GM19372 (cell line): Measurements from ENCODE around the gene RPL29.

Experiments
- ATAC-seq: cut with Tn5 transposase; IDR thresholded peaks from one replicate; pipeline ENCODE4 v1.9.1; 2021; ENCODE audit warnings: mild to moderate bottlenecking, low read depth, moderate library complexity; ENCODE audit not compliant: unreplicated experiment

Gene RPL29

DNA sequence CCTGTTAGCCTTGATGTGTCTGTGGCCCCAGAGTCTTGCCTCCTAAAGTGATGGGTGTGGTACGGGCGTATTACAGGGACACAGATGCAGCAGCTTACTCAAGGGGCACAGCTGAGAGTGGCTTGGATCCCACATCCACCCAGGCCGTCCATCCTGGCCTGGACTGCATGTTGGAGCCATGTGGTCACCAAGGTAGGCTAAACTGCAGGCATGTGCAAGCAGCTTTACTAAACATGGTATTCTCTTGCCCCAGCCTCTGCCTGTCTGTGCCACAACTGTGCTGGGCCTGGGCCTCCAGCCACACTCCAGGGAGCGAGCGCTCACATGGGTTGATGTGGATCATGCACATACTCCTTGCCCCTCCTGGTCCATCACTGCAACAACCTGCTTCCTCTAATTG lies 46.6 kb downstream of the RPL29 start:
- ATAC-seq, result no peak

DNA sequence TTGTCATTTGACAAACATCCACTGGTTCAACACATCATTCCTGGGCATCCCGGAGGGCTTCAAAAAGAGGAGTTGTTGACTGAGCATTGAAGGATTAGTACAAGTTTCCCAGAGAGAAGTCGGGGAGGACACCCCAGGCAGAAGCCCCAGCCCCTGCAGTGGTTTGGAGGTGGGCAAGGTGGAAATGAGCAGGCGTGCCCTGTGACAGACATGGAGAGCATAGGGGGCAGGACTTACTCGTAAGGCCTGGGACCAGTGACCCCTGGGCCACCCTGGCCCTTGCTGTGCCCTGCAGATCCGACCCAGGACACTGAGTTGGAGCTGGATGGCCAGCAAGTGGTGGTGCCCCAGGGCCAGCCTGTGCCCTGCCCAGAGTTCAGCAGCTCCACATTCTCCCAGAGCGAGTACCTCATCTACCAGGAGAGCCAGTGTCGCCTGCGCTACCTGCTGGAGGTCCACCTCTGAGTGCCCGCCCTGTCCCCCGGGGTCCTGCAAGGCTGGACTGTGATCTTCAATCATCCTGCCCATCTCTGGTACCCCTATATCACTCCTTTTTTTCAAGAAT lies 47.6 kb downstream of the RPL29 start:
- ATAC-seq, result no peak

DNA sequence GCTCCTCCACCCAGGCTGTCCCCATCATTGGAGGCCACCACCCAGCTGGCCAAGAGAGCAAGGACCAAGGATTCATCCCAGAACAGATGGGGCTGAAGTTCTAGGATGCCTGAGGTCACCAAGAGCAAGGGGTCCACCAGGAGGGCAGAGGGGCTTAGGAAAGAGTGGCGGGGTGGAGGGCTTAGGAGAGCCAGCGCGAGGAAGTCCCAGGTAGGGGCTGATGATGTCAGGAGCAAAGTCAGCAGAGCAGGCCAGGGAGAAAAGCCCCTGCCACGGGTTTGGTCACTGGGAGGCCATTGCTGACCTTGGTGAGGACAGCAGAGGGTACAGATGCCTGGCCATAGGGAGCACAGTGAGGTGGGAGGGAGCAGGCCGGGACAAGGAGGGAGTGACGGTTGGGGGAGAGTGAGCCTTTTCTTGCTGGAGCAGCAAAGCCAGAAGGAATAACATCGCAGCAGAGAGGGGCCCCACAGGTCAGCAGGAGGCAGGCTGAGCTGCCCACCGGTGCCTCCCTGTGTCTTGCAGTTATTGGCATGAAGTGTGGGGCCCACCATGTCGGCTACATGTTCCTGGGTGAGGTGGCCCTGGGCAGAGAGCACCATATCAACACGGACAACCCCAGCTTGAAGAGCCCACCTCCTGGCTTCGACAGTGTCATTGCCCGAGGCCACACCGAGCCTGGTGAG lies 48.3 kb downstream of the RPL29 start:
- no peak for ATAC-seq

DNA sequence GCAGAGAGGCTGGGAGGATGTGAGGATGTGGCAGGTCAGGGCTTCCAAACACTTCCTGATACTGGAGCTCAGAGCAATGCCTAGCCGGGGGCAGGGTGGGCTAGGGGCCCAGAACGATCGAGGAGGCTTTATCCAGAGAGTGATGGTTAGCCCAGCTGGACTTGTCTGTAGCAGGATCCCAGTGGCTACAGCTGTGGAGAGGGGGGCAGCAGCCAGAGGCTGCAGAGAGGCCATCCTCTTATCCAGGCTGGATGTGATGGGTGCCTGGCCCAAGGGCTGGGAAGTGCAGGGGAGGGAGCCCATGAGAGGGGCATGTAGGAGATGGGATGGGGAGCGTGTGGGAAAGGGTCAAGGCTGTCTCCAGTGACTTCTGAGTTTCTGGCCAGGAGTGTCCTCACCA lies 48.9 kb downstream of the RPL29 start:
- no peak for ATAC-seq

DNA sequence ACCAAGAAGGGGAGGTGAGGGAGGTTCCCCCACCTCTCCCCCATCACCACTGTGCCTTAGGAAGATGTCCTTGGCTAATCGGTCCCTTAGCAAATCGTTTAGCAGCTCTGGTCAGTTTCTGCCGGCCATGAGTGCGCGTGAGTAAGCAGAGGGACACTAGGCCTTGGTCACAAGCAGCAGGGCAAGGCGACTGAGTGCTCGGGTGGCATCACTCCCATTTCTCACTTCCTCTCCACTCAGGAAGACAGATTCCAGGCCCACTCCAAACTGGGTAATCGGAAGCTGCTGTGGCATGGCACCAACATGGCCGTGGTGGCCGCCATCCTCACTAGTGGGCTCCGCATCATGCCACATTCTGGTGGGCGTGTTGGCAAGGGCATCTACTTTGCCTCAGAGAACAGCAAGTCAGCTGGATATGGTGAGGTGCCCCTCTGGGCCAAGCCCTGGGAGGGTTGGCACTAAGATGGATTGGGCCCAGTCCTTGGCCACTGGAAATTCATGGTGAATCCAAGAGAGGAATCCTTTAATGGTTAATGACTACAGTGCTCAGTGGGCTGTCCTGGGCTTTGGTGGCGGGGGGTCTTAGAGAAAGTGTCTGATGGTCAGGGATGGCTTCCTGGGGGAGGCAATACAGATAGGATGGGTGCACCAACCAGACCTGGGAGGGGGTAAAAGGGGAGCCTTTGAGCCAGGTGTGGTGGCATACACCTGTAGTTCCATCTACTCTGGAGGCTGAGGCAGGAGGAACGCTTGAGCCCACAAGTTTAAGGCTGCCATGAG lies 49.6 kb downstream of the RPL29 start:
- no peak for ATAC-seq

DNA sequence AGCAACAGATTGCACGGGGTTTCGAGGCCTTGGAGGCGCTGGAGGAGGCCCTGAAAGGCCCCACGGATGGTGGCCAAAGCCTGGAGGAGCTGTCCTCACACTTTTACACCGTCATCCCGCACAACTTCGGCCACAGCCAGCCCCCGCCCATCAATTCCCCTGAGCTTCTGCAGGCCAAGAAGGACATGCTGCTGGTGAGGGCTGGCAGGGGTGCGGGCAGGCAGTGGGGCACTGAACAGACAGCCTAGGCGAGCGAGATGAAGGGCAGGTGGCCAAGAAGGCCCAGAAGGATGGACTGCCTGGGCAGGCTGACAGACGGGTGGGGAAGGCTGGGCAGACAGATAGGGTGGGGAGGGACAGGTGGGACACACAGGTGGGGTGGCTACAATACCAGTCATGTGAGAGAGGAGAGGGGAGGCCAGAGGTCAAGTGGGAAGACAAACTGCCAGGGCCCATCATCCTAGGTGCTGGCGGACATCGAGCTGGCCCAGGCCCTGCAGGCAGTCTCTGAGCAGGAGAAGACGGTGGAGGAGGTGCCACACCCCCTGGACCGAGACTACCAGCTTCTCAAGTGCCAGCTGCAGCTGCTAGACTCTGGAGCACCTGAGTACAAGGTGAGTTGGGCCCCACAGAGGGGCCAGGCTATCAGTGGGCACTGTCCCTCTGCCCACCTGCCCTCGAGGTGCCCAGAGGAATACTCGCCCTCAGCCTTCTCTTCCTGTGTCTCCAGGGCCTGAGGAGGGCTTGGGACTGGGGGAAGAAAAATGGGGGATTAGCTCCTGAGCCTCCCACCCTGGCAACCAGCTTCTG lies 50.5 kb downstream of the RPL29 start:
- ATAC-seq, result no peak

DNA sequence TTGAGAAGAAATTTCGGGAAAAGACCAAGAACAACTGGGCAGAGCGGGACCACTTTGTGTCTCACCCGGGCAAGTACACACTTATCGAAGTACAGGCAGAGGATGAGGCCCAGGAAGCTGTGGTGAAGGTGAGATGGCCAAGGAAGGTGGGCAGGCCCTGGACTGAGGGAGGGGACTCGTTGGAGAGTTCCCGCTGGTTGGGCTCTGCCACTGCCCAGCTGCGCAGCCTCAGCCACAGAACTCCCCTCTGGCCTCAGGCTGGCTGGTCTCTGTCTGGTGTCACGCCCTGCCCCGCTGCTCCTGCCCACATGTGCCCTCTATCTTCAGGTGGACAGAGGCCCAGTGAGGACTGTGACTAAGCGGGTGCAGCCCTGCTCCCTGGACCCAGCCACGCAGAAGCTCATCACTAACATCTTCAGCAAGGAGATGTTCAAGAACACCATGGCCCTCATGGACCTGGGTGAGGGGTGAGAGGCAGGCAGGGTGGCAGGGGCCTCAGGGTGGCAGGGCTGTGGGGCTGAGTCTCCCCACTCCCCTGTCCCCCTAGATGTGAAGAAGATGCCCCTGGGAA lies 51.2 kb downstream of the RPL29 start:
- no peak for ATAC-seq
